Endothelial cell of umbilical vein (primary cell): ENCODE results near the gene FAM171A2. TPM values are rescaled to one million over a fixed set of nuclear protein-coding genes. Genes with fewer than 3 reads are reported as not detected.

Source experiments
- BruUV-seq: library from RNA; stranded (reverse); fragments of 400-500 nt; replicated peaks from 2 replicates; lab custom pipeline; 2021; lab: Mats Ljungman, UMichigan
- CTCF ChIA-PET: fragments of 300-600, 350-600 bp; sonication (Branson Sonifier 250); formaldehyde crosslinking; loops from one replicate; lab custom pipeline; 2021; ENCODE audit warnings: antibody characterized with exemption, inconsistent platforms; lab: Charles Lee
- POLR2A ChIA-PET: fragments of 300-600, 350-600 bp; sonication (Branson Sonifier 250); formaldehyde crosslinking; loops from one replicate; lab custom pipeline; 2021; ENCODE audit warnings: antibody characterized with exemption, inconsistent platforms; lab: Charles Lee
- DNase-seq: peaks from one replicate; pipeline ENCODE4 v3.0.0-alpha.2; 2011; ENCODE audit warnings: low read depth, low spot score
- FAIRE-seq: peaks from 2 replicates; lab custom pipeline; 2011; peaks lifted over from hg19 to GRCh38; lab: Jason Lieb, UNC
- H2AFZ ChIP-seq: 2 replicates; pipeline ENCODE4 v1.6.0; 2012; ENCODE audit warnings: low read depth, low read length, control low read depth, inconsistent platforms
- H3K27ac ChIP-seq: 2 replicates; pipeline ENCODE4 v1.5.1; 2011; ENCODE audit warnings: low read depth, mild to moderate bottlenecking, control low read depth, low read length, moderate library complexity; ENCODE audit not compliant: insufficient read depth
- H3K27me3 ChIP-seq, 2 experiments: 2 replicates each; pipeline versions ENCODE4 v1.6.0 to v1.6.1; 2011; ENCODE audit warnings: low read length in 2 of 2, mixed read lengths in 1 of 2; ENCODE audit not compliant: control insufficient read depth in 2 of 2, insufficient read depth in 2 of 2
- H3K36me3 ChIP-seq, 2 experiments: 2 replicates in 1 of 2; 3 replicates in 1 of 2; pipeline ENCODE4 v1.5.1; 2011; ENCODE audit warnings: low read length in 2 of 2, mild to moderate bottlenecking in 1 of 2, moderate library complexity in 1 of 2; ENCODE audit not compliant: control insufficient read depth in 2 of 2, insufficient read depth in 2 of 2; ENCODE audit errors: extremely low read depth in 1 of 2
- H3K4me1 ChIP-seq: 3 replicates; pipeline ENCODE4 v1.5.1; 2011; ENCODE audit warnings: mild to moderate bottlenecking, low read length; ENCODE audit not compliant: control insufficient read depth, insufficient read depth; ENCODE audit errors: extremely low read depth
- H3K4me2 ChIP-seq: 2 replicates; pipeline ENCODE4 v1.6.1; 2011; ENCODE audit warnings: low read length, control low read depth, mixed read lengths; ENCODE audit not compliant: insufficient read depth
- H3K4me3 ChIP-seq, 3 experiments: fragments of 200-600 bp in 1 of 3; sonication (generic), shearing (Covaris generic) in 1 of 3; replicated peaks in 1 of 3; 2 replicates each; pipeline ENCODE4 v1.5.1; 2011 to 2016; ENCODE audit warnings: control low read depth in 3 of 3, low read length in 3 of 3, mild to moderate bottlenecking in 2 of 3, inconsistent platforms in 1 of 3, low read depth in 1 of 3, moderate library complexity in 1 of 3; ENCODE audit not compliant: insufficient read depth in 1 of 3
- H3K79me2 ChIP-seq: 2 replicates; pipeline ENCODE4 v1.6.0; 2012; ENCODE audit warnings: low read length, inconsistent platforms; ENCODE audit not compliant: control insufficient read depth, insufficient read depth
- H3K9ac ChIP-seq: replicated peaks from 2 replicates; pipeline ENCODE3; 2011; ENCODE audit warnings: low read length, control low read depth; ENCODE audit not compliant: insufficient read depth; ENCODE audit errors: extremely low read depth
- H3K9me1 ChIP-seq: replicated peaks from 3 replicates; pipeline ENCODE4 v1.6.0; 2011; ENCODE audit warnings: mild to moderate bottlenecking, low read length; ENCODE audit not compliant: control insufficient read depth, insufficient read depth; ENCODE audit errors: extremely low read depth
- H3K9me3 ChIP-seq: replicated peaks from 2 replicates; pipeline ENCODE4 v1.5.1; 2012; ENCODE audit warnings: low read length, inconsistent platforms; ENCODE audit not compliant: control insufficient read depth, insufficient read depth
- H4K20me1 ChIP-seq: replicated peaks from 2 replicates; pipeline ENCODE3; 2011; ENCODE audit warnings: mild to moderate bottlenecking, low read length; ENCODE audit not compliant: control insufficient read depth, insufficient read depth; ENCODE audit errors: extremely low read depth
- CTCF ChIP-seq, 2 donors: IDR thresholded peaks; 1 replicate in 1 of 2; 2 replicates in 1 of 2; pipeline ENCODE4 v1.5.1; 2011; ENCODE audit warnings: low read length in 2 of 2, mild to moderate bottlenecking in 2 of 2, moderate library complexity in 2 of 2, control low read depth in 1 of 2, inconsistent platforms in 1 of 2, low read depth in 1 of 2; ENCODE audit not compliant: insufficient read depth in 1 of 2; ENCODE audit errors: extremely low read depth in 1 of 2
- EZH2 ChIP-seq: IDR thresholded peaks from 2 replicates; pipeline ENCODE4 v1.6.1; 2012; ENCODE audit warnings: borderline replicate concordance, low read depth, mild to moderate bottlenecking, moderate library complexity, low read length, inconsistent platforms; ENCODE audit not compliant: severe bottlenecking
- FOS ChIP-seq: IDR thresholded peaks from 2 replicates; pipeline ENCODE4 v1.6.1; 2011; ENCODE audit warnings: mild to moderate bottlenecking, low read length, moderate library complexity, borderline replicate concordance; ENCODE audit not compliant: insufficient read depth
- GATA2 ChIP-seq: IDR thresholded peaks from 2 replicates; pipeline ENCODE4 v1.7.0; 2011; ENCODE audit warnings: low read depth, mild to moderate bottlenecking, moderate library complexity, mixed read lengths, low read length; ENCODE audit not compliant: insufficient read length, insufficient read depth
- JUN ChIP-seq: IDR thresholded peaks from 2 replicates; pipeline ENCODE4 v1.6.1; 2011; ENCODE audit warnings: borderline replicate concordance, low read depth; ENCODE audit not compliant: insufficient read length, insufficient read depth
- MAX ChIP-seq: IDR thresholded peaks from 2 replicates; pipeline ENCODE4 v1.6.1; 2011; ENCODE audit not compliant: insufficient read depth, insufficient read length
- MYC ChIP-seq: IDR thresholded peaks from one replicate; pipeline ENCODE4 v1.6.1; 2011; ENCODE audit warnings: mild to moderate bottlenecking, low read depth, low read length
- POLR2A ChIP-seq: IDR thresholded peaks from 2 replicates; pipeline ENCODE4 v1.6.1; 2012; ENCODE audit warnings: low read depth, mild to moderate bottlenecking, control low read depth, low read length
- POLR2AphosphoS5 ChIP-seq: IDR thresholded peaks from 2 replicates; pipeline ENCODE4 v1.6.1; 2012; ENCODE audit warnings: low read depth, mild to moderate bottlenecking, control low read depth, low read length, moderate library complexity; ENCODE audit not compliant: insufficient read depth
- dilution Hi-C: fragments of 300-500 bp; cut with MboI; formaldehyde crosslinking; loops from one replicate; pipeline ENCODE4 v1.15.0; 2019; ENCODE audit warnings: low sequenced_read_pairs; ENCODE audit not compliant: extremely low pct_ligation_motif_present
- intact Hi-C: fragments of 100-400 bp; cut with micrococcal nuclease; formaldehyde crosslinking; loops from one replicate; pipeline ENCODE4 v1.10.0; 2022
- polyA plus RNA-seq, 4 experiments: library from polyadenylated mRNA; depleted of rRNA in 3 of 4; stranded (reverse) in 3 of 4; unstranded in 1 of 4; fragments of >200 nt; gene quantifications; 2 replicates each; pipeline versions ENCODE4 v1.2.1 to v1.2.3, GENCODE V29; 2011 to 2012; ENCODE audit warnings: missing spikeins in 1 of 4
- total RNA-seq: library from RNA; stranded (reverse); gene quantifications from 2 replicates; pipeline ENCODE4 v1.2.3, GENCODE V29; 2021

FAM171A2 gene
- total and polyA plus RNA-seq, 2 donors (not counting 3 experiments of a cell fraction or from before 2014, with no cell fraction given), result 11.3 to 13.4 TPM

- POLR2A ChIA-PET, result interaction anchor here (0.6 kb wide), 1 partner anchor 322 kb away, joined by 4 read pairs; no protein-coding TSS in a partner anchor
- Histone ChIP-seq H3K9ac (no peak overlapping the region), H3K36me3 (peaks cover 3 to 26% of the 10 kb centered on the region in 2 experiments), H3K79me2 (peaks cover 7% of the 10 kb centered on the region), H3K27me3 (peaks cover 0 to 1% of the 10 kb centered on the region in 2 experiments), H3K27ac (no peak overlapping the region), H3K9me3 (no peaks in the 10 kb centered on the region), H2AFZ (no peak overlapping the region), H3K9me1 (no peaks in the 10 kb centered on the region), H3K4me1 (peaks cover 9% of the 10 kb centered on the region), H4K20me1 (no peaks in the 10 kb centered on the region), H3K4me3 (no peak overlapping the region), H3K4me2 (no peak overlapping the region)
- FAIRE-seq, result no peak
- TF ChIP-seq FOS, result no peak
- no peak for TF ChIP-seq JUN
- TF ChIP-seq MAX, result no peak
- no peak for TF ChIP-seq POLR2A
- no peak for TF ChIP-seq EZH2
- no peak for TF ChIP-seq POLR2AphosphoS5
- no peak for TF ChIP-seq MYC
- no peak for TF ChIP-seq GATA2
- no peak for TF ChIP-seq CTCF (IDR thresholded peaks at IDR 0.05; ENCODE audit: extremely low read depth in 1 of 2, insufficient read depth in 1 of 2, low read depth in 1 of 2, low read length in 2 of 2)
- intact Hi-C loops, result no loop called here
- BruUV-seq, result no TSS peak
- DNase-seq, result no peak
- CTCF ChIA-PET, result interaction anchor here (6.3 kb wide), 1 partner anchor 112 kb away, joined by 27 read pairs; no protein-coding TSS in a partner anchor
- dilution Hi-C loops, result no loop called here
Observed at GRCh38 chr17:44322236-44322895, 41.3 kb downstream of the FAM171A2 start.
